Liver (tissue), 3 donors: ENCODE data around the gene TOP2A.

Experiments
- EGR1 ChIP-seq, 2 donors: IDR thresholded peaks; 2 replicates each; pipeline ENCODE4 v1.6.1; 2016 to 2018; ENCODE audit warnings: antibody characterized with exemption in 2 of 2, low read depth in 2 of 2
- GABPA ChIP-seq, 2 donors: IDR thresholded peaks in 1 of 2; conservative IDR thresholded peaks in 1 of 2; 2 replicates each; pipeline ENCODE4 v1.6.1; 2016; ENCODE audit warnings: antibody characterized with exemption in 2 of 2, mild to moderate bottlenecking in 1 of 2, moderate library complexity in 1 of 2
- RAD21 ChIP-seq, 2 donors: IDR thresholded peaks; 2 replicates each; pipeline ENCODE4 v1.6.1; 2016; ENCODE audit warnings: antibody characterized with exemption in 2 of 2, mild to moderate bottlenecking in 2 of 2
- REST ChIP-seq: IDR thresholded peaks from 2 replicates; pipeline ENCODE4 v1.6.1; 2016; ENCODE audit warnings: antibody characterized with exemption, mild to moderate bottlenecking
- TAF1 ChIP-seq: conservative IDR thresholded peaks from 2 replicates; pipeline ENCODE4 v1.6.1; 2016; ENCODE audit warnings: antibody characterized with exemption, mild to moderate bottlenecking
- TF ChIP-seq, protein P1 (sequence below): fragments of 150-350 bp; IDR thresholded peaks from 2 replicates; pipeline ENCODE4 v1.5.1; 2017; ENCODE audit warnings: improper control_type of control experiment, low read depth, low read length; ENCODE audit not compliant: missing input control
- TF ChIP-seq, protein P2 (sequence below): IDR thresholded peaks from 2 replicates; pipeline ENCODE4 v1.6.1; 2016; ENCODE audit warnings: antibody characterized with exemption
- donor health status: healthy.
- donor health status: healthy.

DNA sequence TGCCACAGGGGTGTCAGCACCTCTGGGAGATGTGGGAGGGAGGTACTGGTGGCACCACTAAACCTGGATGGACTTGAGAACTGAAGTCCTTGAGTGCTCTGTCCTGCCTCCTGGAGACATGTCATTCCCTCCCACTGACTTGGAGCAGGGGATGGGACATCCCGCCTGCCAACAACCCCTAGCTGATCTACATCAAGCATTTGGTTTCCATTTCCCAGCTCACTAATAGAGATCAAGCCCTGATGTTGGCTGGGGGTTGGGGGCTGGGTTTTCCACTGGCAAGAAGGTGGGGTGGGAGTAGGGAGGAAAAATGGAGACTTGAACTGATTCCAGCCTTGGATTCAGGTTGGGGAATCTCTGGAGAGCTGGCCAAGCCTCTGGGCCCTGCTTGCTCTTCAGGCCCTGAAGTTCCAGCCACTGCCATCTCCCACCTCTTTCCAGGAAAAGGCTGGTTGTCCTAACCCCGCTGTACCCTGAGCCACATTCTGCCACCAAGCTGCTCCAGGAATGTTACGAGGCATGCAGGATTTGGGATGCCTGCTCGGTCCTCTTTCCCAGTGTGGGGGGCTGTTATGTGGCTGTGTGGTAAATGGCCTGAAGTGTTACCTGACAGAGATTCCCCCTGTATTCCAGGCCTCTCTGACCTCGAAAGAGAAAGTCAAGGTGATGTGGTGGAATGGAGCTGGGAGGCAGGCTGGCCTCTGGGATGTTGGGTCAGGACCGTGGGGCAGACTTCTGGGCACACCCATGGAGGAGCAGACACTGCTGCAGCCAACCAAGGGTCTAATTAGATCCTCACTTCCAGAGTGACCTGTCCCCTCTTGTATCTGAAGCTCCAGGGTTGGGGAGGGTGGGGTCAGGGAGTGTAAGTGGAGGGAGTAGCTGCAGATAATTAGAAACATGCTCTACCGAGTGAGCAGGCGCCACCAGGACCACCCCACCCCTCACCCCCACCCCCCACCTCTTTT lies 42.2 kb upstream of the TOP2A start:
- TF ChIP-seq, protein P1, sequence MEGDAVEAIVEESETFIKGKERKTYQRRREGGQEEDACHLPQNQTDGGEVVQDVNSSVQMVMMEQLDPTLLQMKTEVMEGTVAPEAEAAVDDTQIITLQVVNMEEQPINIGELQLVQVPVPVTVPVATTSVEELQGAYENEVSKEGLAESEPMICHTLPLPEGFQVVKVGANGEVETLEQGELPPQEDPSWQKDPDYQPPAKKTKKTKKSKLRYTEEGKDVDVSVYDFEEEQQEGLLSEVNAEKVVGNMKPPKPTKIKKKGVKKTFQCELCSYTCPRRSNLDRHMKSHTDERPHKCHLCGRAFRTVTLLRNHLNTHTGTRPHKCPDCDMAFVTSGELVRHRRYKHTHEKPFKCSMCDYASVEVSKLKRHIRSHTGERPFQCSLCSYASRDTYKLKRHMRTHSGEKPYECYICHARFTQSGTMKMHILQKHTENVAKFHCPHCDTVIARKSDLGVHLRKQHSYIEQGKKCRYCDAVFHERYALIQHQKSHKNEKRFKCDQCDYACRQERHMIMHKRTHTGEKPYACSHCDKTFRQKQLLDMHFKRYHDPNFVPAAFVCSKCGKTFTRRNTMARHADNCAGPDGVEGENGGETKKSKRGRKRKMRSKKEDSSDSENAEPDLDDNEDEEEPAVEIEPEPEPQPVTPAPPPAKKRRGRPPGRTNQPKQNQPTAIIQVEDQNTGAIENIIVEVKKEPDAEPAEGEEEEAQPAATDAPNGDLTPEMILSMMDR, result no peak
- TF ChIP-seq RAD21 (IDR thresholded peaks at IDR 0.05) (peak in 1 of 2 donors; percentile 2), TAF1 (no peak), GABPA (IDR thresholded peaks at IDR 0.05 in 1 of 2, conservative IDR thresholded peaks at IDR 0.05 in 1 of 2) (no peak), REST (no peak), EGR1 (IDR thresholded peaks at IDR 0.05; ENCODE audit: low read depth in 2 of 2) (no peak)
- TF ChIP-seq, protein P2, sequence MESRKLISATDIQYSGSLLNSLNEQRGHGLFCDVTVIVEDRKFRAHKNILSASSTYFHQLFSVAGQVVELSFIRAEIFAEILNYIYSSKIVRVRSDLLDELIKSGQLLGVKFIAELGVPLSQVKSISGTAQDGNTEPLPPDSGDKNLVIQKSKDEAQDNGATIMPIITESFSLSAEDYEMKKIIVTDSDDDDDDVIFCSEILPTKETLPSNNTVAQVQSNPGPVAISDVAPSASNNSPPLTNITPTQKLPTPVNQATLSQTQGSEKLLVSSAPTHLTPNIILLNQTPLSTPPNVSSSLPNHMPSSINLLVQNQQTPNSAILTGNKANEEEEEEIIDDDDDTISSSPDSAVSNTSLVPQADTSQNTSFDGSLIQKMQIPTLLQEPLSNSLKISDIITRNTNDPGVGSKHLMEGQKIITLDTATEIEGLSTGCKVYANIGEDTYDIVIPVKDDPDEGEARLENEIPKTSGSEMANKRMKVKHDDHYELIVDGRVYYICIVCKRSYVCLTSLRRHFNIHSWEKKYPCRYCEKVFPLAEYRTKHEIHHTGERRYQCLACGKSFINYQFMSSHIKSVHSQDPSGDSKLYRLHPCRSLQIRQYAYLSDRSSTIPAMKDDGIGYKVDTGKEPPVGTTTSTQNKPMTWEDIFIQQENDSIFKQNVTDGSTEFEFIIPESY, result no peak
